Parathyroid adenoma (tissue), 2 donors: ENCODE results near the gene TPBGL.

ENCODE experiments used
- H2AFZ ChIP-seq: fragments of 300-600 bp; sonication (generic); one replicate; pipeline ENCODE4 v1.7.0; 2017; ENCODE audit warnings: antibody characterized with exemption, mild to moderate bottlenecking
- H3K27ac ChIP-seq: fragments of 300-600 bp; sonication (generic); one replicate; pipeline ENCODE4 v1.7.0; 2017
- H3K27me3 ChIP-seq: fragments of 300-600 bp; sonication (generic); one replicate; pipeline ENCODE4 v1.7.0; 2017; ENCODE audit warnings: low read length; ENCODE audit not compliant: control insufficient read depth, insufficient read depth
- H3K36me3 ChIP-seq: fragments of 300-600 bp; sonication (generic); one replicate; pipeline ENCODE4 v1.7.0; 2017; ENCODE audit warnings: low read length; ENCODE audit not compliant: control insufficient read depth, insufficient read depth
- H3K4me1 ChIP-seq: fragments of 300-600 bp; sonication (generic); one replicate; pipeline ENCODE4 v1.7.0; 2017; ENCODE audit warnings: control low read depth
- H3K4me2 ChIP-seq: fragments of 300-600 bp; sonication (generic); one replicate; pipeline ENCODE4 v1.7.0; 2017; ENCODE audit warnings: low read length
- H3K4me3 ChIP-seq: fragments of 300-600 bp; sonication (generic); one replicate; pipeline ENCODE4 v1.7.0; 2017; ENCODE audit warnings: low read depth, low read length
- H3K79me2 ChIP-seq: fragments of 300-600 bp; sonication (generic); one replicate; pipeline ENCODE4 v1.7.0; 2017; ENCODE audit warnings: control low read depth
- H3K9ac ChIP-seq: fragments of 300-600 bp; sonication (generic); one replicate; pipeline ENCODE4 v1.7.0; 2017; ENCODE audit warnings: mild to moderate bottlenecking
- H3K9me3 ChIP-seq: fragments of 300-600 bp; sonication (generic); one replicate; pipeline ENCODE4 v1.7.0; 2017; ENCODE audit warnings: low read length; ENCODE audit not compliant: control insufficient read depth
- TF ChIP-seq, protein P1 (sequence below): fragments of 300-600 bp; sonication (generic); IDR thresholded peaks from one replicate; pipeline ENCODE4 v1.7.0; 2017; ENCODE audit warnings: antibody characterized with exemption, mild to moderate bottlenecking
- donor health status: primary hyperparathyroidism.

The TPBGL gene

GRCh38 chr11:75286826-75287465 lies 46.4 kb downstream of the TPBGL start:
- TF ChIP-seq, protein P1, sequence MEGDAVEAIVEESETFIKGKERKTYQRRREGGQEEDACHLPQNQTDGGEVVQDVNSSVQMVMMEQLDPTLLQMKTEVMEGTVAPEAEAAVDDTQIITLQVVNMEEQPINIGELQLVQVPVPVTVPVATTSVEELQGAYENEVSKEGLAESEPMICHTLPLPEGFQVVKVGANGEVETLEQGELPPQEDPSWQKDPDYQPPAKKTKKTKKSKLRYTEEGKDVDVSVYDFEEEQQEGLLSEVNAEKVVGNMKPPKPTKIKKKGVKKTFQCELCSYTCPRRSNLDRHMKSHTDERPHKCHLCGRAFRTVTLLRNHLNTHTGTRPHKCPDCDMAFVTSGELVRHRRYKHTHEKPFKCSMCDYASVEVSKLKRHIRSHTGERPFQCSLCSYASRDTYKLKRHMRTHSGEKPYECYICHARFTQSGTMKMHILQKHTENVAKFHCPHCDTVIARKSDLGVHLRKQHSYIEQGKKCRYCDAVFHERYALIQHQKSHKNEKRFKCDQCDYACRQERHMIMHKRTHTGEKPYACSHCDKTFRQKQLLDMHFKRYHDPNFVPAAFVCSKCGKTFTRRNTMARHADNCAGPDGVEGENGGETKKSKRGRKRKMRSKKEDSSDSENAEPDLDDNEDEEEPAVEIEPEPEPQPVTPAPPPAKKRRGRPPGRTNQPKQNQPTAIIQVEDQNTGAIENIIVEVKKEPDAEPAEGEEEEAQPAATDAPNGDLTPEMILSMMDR, result no peak
- Histone ChIP-seq H3K27me3 (no peaks in the 10 kb centered on the region), H3K4me3 (no peak overlapping the region), H3K79me2 (no peaks in the 10 kb centered on the region), H3K4me1 (no peaks in the 10 kb centered on the region), H3K27ac (no peak overlapping the region), H2AFZ (no peak overlapping the region), H3K9ac (no peak overlapping the region), H3K9me3 (no peaks in the 10 kb centered on the region), H3K4me2 (no peak overlapping the region), H3K36me3 (no peaks in the 10 kb centered on the region)

- H3K36me3 ChIP-seq, result no peaks in the 10 kb centered on the region
Observed at GRCh38 chr11:75287579-75287978, 47.0 kb downstream of the TPBGL start.

DNA sequence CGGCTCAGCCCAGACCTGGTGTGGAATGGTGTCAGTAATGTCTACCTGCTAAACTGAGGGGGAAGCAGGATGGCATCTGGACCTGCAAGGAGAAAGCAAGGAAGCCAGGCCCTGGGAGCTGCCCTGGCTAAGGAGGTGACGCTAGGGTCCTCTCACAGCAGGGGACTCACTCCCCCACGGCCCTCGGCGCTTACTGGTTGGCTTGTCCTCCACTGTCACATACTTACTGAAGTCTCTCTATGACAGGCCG lies 48.9 kb downstream of the TPBGL start:
- no peaks in the 10 kb centered on the region for H3K9me3 ChIP-seq
- no peaks in the 10 kb centered on the region for H3K4me1 ChIP-seq
- H3K36me3 ChIP-seq, result no peaks in the 10 kb centered on the region
- no peak overlapping the region for H3K9ac ChIP-seq
- TF ChIP-seq, protein P1, result no peak
- H3K4me2 ChIP-seq, result no peak overlapping the region
- no peak overlapping the region for H3K27ac ChIP-seq
- no peaks in the 10 kb centered on the region for H3K27me3 ChIP-seq
- H3K79me2 ChIP-seq, result peaks cover 3% of the 10 kb centered on the region
- H2AFZ ChIP-seq, result no peak overlapping the region
- no peak overlapping the region for H3K4me3 ChIP-seq

More at GRCh38 chr11:75287579-75287978, 47.0 kb downstream of the TPBGL start:
- no peaks in the 10 kb centered on the region for H3K4me1 ChIP-seq
- H3K9ac ChIP-seq, result no peak overlapping the region
- H3K27ac ChIP-seq, result no peak overlapping the region
- H3K9me3 ChIP-seq, result no peaks in the 10 kb centered on the region
- H3K4me2 ChIP-seq, result no peak overlapping the region
- TF ChIP-seq, protein P1, result no peak
- H3K4me3 ChIP-seq, result no peak overlapping the region
- H3K79me2 ChIP-seq, result no peaks in the 10 kb centered on the region
- no peaks in the 10 kb centered on the region for H3K27me3 ChIP-seq
- H2AFZ ChIP-seq, result no peak overlapping the region

DNA sequence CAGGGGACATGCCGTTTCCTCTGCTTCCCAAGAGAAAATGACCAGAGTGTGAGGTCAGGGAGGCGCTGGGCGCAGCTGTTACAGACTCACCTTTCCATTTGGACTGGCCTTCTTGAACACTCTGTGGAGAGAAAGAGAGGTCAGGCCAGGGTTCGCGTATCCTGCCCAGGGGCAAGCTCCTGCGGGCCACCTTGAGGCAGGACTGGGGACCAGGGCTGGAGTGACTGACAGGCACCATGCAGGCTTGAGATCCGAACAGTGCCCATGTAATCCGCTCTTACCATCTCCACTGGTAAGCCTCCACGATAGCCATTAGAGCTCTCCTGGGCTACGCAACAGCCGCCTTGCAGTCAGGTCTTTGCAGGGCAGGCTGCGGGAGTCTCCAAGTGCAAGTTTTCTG lies 49.3 kb downstream of the TPBGL start:
- no peaks in the 10 kb centered on the region for H3K27me3 ChIP-seq
- H3K4me2 ChIP-seq, result no peak overlapping the region
- no peak overlapping the region for H3K9ac ChIP-seq
- H3K9me3 ChIP-seq, result no peaks in the 10 kb centered on the region
- TF ChIP-seq, protein P1, result no peak
- H3K27ac ChIP-seq, result no peak overlapping the region
- H3K79me2 ChIP-seq, result peaks cover 3% of the 10 kb centered on the region
- no peaks in the 10 kb centered on the region for H3K4me1 ChIP-seq
- no peak overlapping the region for H2AFZ ChIP-seq
- no peaks in the 10 kb centered on the region for H3K36me3 ChIP-seq
- H3K4me3 ChIP-seq, result no peak overlapping the region

DNA sequence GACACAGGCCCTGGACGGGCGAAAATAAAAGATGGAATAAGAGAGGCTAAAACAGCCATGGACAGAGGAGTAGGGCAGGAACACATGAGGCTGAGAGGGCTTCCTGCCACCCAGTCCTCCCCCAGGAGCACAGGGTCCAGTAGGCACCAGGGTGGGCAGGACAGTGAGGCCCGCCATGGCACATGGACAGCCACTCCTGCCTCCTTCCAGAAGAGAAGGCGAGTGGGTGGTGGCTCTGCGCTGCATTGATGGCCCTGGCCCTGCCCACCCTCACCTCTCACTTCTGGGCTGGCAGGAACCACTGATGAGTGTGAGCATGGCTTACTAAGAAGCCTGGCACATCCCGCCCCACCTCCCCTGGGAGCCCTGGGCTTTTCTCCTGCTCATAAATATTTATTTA lies 51.2 kb downstream of the TPBGL start:
- H3K9me3 ChIP-seq, result no peaks in the 10 kb centered on the region
- H3K79me2 ChIP-seq, result peaks cover 4% of the 10 kb centered on the region
- H3K4me1 ChIP-seq, result no peaks in the 10 kb centered on the region
- TF ChIP-seq, protein P1, result no peak
- no peak overlapping the region for H3K4me2 ChIP-seq
- H3K36me3 ChIP-seq, result no peaks in the 10 kb centered on the region
- no peak overlapping the region for H2AFZ ChIP-seq
- H3K27ac ChIP-seq, result no peak overlapping the region
- no peak overlapping the region for H3K9ac ChIP-seq
- H3K4me3 ChIP-seq, result no peak overlapping the region
- H3K27me3 ChIP-seq, result no peaks in the 10 kb centered on the region
